ENCODE measurements around the gene RAD1. TPM values are rescaled to one million over a fixed set of nuclear protein-coding genes. Genes with fewer than 3 reads are reported as not detected.

Gene RAD1
- total RNA-seq, 1 donor from 2014 or later = 19.7 TPM

- peaks cover 15% of the 10 kb centered on the region for H3K4me1 Mint-ChIP-seq (ENCODE audit: low read depth, unreplicated experiment)
Measured at GRCh38 chr5:34915856-34916192, 520 bp upstream of the RAD1 start.

GRCh38 chr5:34914671-34915138, 599 bp downstream of the RAD1 start:
- Histone ChIP-seq H3K9ac (ENCODE audit: low read length) (peak overlapping the region; percentile 96), H3K79me2 (ENCODE audit: insufficient read depth, low read length) (peaks cover 74% of the 10 kb centered on the region), H3K27ac (ENCODE audit: low read depth, low read length) (peak overlapping the region; percentile 88), H4K20me1 (ENCODE audit: insufficient read depth, low read length) (peaks cover 8% of the 10 kb centered on the region), H3K4me2 (ENCODE audit: low read length) (peak overlapping the region; percentile 90), H3K27me3 (ENCODE audit: insufficient read depth, low read length) (no peaks in the 10 kb centered on the region), H3K36me3 (ENCODE audit: insufficient read depth, low read length) (peaks cover 23% of the 10 kb centered on the region), H3K4me1 (ENCODE audit: insufficient read depth, low read length) (peaks cover 22% of the 10 kb centered on the region), H3K9me3 (ENCODE audit: insufficient read depth, low read depth, low read length) (no peaks in the 10 kb centered on the region), H2AFZ (ENCODE audit: low read depth, low read length) (peak overlapping the region; percentile 95), H3K4me3 (ENCODE audit: insufficient read depth, low read depth, low read length) (peak overlapping the region; percentile 99)
- peak; percentile 20 for DNase-seq (ENCODE audit: low read depth)
- TF ChIP-seq CTCF (IDR thresholded peaks at IDR 0.05; ENCODE audit: insufficient read depth, low read depth, low read length) (no peak), EZH2 (IDR thresholded peaks at IDR 0.05; ENCODE audit: insufficient read depth, low read length) (no peak)
- H3K9me3 Mint-ChIP-seq (ENCODE audit: unreplicated experiment) = no peaks in the 10 kb centered on the region
- no peak overlapping the region for H3K4me3 Mint-ChIP-seq (ENCODE audit: unreplicated experiment)
- H3K4me1 Mint-ChIP-seq (ENCODE audit: low read depth, unreplicated experiment) = peaks cover 15% of the 10 kb centered on the region
- peaks cover 2% of the 10 kb centered on the region for H3K36me3 Mint-ChIP-seq (ENCODE audit: low read depth, unreplicated experiment)
- no peak for FAIRE-seq
- H3K27ac Mint-ChIP-seq (ENCODE audit: unreplicated experiment) = no peak overlapping the region
- H3K27me3 Mint-ChIP-seq (ENCODE audit: low read depth, unreplicated experiment) = no peaks in the 10 kb centered on the region

More at GRCh38 chr5:34915856-34916192, 520 bp upstream of the RAD1 start:
- H3K27ac Mint-ChIP-seq (ENCODE audit: unreplicated experiment) = no peak overlapping the region
- H3K9me3 ChIP-seq (ENCODE audit: insufficient read depth, low read depth, low read length) = no peaks in the 10 kb centered on the region
- peak overlapping the region; percentile 99 for H3K4me3 ChIP-seq (ENCODE audit: insufficient read depth, low read depth, low read length)
- H2AFZ ChIP-seq (ENCODE audit: low read depth, low read length) = peak overlapping the region; percentile 95
- peaks cover 2% of the 10 kb centered on the region for H3K36me3 Mint-ChIP-seq (ENCODE audit: low read depth, unreplicated experiment)
- H3K79me2 ChIP-seq (ENCODE audit: insufficient read depth, low read length) = peaks cover 85% of the 10 kb centered on the region
- no peaks in the 10 kb centered on the region for H3K27me3 ChIP-seq (ENCODE audit: insufficient read depth, low read length)
- H3K4me3 Mint-ChIP-seq (ENCODE audit: unreplicated experiment) = no peak overlapping the region
- H4K20me1 ChIP-seq (ENCODE audit: insufficient read depth, low read length) = peaks cover 8% of the 10 kb centered on the region
- peak overlapping the region; percentile 96 for H3K9ac ChIP-seq (ENCODE audit: low read length)
- DNase-seq (ENCODE audit: low read depth) = no peak
- peak overlapping the region; percentile 88 for H3K27ac ChIP-seq (ENCODE audit: low read depth, low read length)
- H3K4me1 ChIP-seq (ENCODE audit: insufficient read depth, low read length) = peaks cover 22% of the 10 kb centered on the region
- TF ChIP-seq EZH2 (IDR thresholded peaks at IDR 0.05; ENCODE audit: insufficient read depth, low read length) = no peak
- no peak for TF ChIP-seq CTCF (IDR thresholded peaks at IDR 0.05; ENCODE audit: insufficient read depth, low read depth, low read length)
- H3K9me3 Mint-ChIP-seq (ENCODE audit: unreplicated experiment) = no peaks in the 10 kb centered on the region
- no peaks in the 10 kb centered on the region for H3K27me3 Mint-ChIP-seq (ENCODE audit: low read depth, unreplicated experiment)
- FAIRE-seq = no peak
- peaks cover 30% of the 10 kb centered on the region for H3K36me3 ChIP-seq (ENCODE audit: insufficient read depth, low read length)
- H3K4me2 ChIP-seq (ENCODE audit: low read length) = peak overlapping the region; percentile 90

- Histone ChIP-seq H2AFZ (ENCODE audit: low read depth, low read length) (no peak overlapping the region), H3K9ac (ENCODE audit: low read length) (no peak overlapping the region), H3K27ac (ENCODE audit: low read depth, low read length) (no peak overlapping the region), H3K9me3 (ENCODE audit: insufficient read depth, low read depth, low read length) (no peaks in the 10 kb centered on the region), H3K4me1 (ENCODE audit: insufficient read depth, low read length) (peaks cover 22% of the 10 kb centered on the region), H3K36me3 (ENCODE audit: insufficient read depth, low read length) (peaks cover 27% of the 10 kb centered on the region), H4K20me1 (ENCODE audit: insufficient read depth, low read length) (peaks cover 7% of the 10 kb centered on the region), H3K79me2 (ENCODE audit: insufficient read depth, low read length) (peaks cover 58% of the 10 kb centered on the region), H3K4me3 (ENCODE audit: insufficient read depth, low read depth, low read length) (no peak overlapping the region), H3K27me3 (ENCODE audit: insufficient read depth, low read length) (no peaks in the 10 kb centered on the region), H3K4me2 (ENCODE audit: low read length) (no peak overlapping the region)
- Mint-ChIP-seq H3K4me3 (ENCODE audit: unreplicated experiment) (no peak overlapping the region), H3K27me3 (ENCODE audit: low read depth, unreplicated experiment) (no peaks in the 10 kb centered on the region), H3K36me3 (ENCODE audit: low read depth, unreplicated experiment) (peaks cover 2% of the 10 kb centered on the region), H3K27ac (ENCODE audit: unreplicated experiment) (no peak overlapping the region), H3K4me1 (ENCODE audit: low read depth, unreplicated experiment) (peaks cover 15% of the 10 kb centered on the region), H3K9me3 (ENCODE audit: unreplicated experiment) (no peaks in the 10 kb centered on the region)
- DNase-seq (ENCODE audit: low read depth) (peak; percentile 38), FAIRE-seq (no peak)
- TF ChIP-seq CTCF (IDR thresholded peaks at IDR 0.05; ENCODE audit: insufficient read depth, low read depth, low read length) (no peak), EZH2 (IDR thresholded peaks at IDR 0.05; ENCODE audit: insufficient read depth, low read length) (no peak)
Measured at GRCh38 chr5:34913072-34913471, 2.2 kb downstream of the RAD1 start.
